Esophagus mucosa (tissue), 1 donor: ENCODE data around the gene ZMYND19. TPM values are rescaled to one million over a fixed set of nuclear protein-coding genes. Genes with fewer than 3 reads are reported as not detected.
A peak's percentile ranks its signal among the peaks of the same experiment; 100 is the strongest.
"Not testable (repeated sequence)": the region's sequence is repeated elsewhere in the genome, so short reads cannot be mapped to it uniquely, and the experiment has no call there.

Experiments used
- ATAC-seq: fragments of 200-7000 bp; cut with Tn5 transposase; one replicate; pipeline ENCODE4 v1.9.1; 2020
- total RNA-seq: library from RNA; stranded (reverse); gene quantifications from one replicate; pipeline ENCODE4 v1.2.4, GENCODE V29; 2023
- donor health status: DM: yes; HTN: yes; CAD: no.

ZMYND19 gene
- total RNA-seq, 1 donor from 2014 or later, result 21.5 TPM

DNA sequence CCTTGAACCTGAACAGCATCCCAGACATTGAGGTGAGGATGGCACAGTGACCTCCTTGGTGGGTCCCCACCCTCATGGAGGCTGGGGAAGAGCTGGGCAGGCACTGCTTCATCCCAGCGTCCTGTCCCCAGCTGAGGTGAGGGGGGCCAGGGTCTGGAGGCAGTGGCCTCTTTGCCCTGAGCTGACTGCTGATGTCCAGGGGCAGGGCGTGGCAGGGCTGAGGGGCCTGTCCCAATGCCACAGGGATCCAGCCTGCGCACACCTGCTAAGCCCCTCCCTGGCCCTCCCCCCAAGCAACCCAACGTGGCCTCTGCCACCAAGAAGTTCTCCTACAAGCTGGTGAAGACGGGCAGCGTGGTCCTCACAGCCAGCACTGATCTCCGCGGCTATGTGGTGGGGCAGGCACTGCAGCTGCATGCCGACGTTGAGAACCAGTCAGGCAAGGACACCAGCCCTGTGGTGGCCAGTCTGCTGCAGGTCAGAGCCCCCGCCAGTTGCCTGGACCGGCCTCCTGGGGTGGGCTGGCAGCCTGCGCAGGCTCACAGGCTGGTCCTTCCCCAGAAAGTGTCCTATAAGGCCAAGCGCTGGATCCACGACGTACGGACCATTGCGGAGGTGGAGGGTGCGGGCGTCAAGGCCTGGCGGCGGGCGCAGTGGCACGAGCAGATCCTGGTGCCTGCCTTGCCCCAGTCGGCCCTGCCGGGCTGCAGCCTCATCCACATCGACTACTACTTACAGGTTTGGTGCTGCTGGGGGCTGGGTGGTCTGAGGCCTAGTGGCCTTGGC, 23.6 kb upstream of the ZMYND19 start:
- no peak for ATAC-seq

DNA sequence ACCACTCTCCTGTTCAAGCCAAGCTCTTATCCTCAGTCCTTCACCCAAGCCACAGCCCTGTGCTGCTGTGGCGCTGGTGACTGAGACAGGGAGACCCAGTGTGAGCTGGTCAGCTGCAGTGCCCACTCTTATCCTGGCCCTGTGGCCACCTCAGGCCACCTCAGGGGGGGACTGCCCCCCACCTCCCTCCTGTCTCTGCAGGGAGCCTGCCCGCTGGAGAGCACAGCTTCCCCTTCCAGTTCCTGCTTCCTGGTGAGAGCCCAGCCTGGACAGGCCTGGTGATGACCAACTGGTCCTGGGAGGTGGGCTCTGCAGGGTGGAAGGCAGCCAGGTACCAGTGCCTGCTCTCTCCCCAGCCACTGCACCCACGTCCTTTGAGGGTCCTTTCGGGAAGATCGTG, 22.9 kb upstream of the ZMYND19 start:
- ATAC-seq, result no peak

DNA sequence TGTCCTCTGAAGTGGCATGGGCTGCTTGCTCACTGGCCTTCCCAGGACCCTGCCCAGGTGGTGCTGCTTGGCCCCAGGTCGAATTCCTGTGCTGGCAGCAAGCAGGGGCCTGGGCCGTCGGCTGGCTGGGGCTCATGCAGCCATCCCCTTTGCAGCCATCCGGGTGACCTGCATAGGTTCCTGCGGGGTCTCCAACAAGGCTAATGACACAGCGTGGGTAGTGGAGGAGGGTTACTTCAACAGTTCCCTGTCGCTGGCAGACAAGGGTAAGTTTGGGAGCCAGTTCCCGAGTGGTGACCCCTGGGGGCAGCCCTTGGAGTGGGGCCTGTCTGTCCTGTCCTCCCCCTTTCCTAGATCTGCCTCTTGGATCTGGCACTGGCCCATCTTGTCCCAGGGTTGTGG, 22.4 kb upstream of the ZMYND19 start:
- no peak for ATAC-seq

- peak; percentile 91 for ATAC-seq
Measured at GRCh38 chr9:137611623-137612609, 21.6 kb upstream of the ZMYND19 start.

- no peak for ATAC-seq
Measured at GRCh38 chr9:137610944-137611343, 20.6 kb upstream of the ZMYND19 start.

DNA sequence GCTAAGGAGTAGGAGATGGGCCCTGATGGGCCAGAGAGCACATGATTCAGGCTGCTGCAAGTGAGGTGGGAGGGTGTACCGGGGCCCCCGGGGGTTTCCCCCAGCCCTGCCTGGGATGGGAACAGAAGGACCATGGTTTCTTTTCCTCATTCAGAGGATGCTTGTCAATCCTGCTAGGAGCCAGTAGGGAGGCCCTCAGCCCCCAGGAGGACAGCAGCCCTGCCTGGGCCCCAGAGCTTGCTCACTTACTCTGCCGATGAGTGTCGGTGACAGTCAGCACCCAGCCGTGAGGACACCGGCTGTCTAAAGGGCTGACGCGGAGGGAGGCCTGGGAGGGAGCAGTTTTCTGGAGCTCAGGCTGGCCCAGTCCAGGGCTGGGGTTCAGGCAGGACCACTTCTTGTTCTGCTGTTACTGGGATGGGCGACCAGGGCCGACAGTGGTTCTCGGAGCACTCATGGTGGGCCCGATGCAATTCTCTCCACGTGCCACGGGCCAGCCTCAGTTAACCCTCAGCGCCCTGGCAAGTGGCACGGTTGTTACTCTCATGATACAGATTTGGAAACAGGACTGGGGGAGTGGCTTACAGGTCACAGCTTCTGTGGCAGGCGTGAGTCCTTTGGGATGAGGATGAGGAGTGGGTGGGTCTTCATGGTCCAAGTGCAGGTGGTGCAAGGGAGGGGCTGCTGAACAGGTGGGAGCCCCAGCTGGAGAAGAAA, 17.0 kb upstream of the ZMYND19 start:
- no peak for ATAC-seq

DNA sequence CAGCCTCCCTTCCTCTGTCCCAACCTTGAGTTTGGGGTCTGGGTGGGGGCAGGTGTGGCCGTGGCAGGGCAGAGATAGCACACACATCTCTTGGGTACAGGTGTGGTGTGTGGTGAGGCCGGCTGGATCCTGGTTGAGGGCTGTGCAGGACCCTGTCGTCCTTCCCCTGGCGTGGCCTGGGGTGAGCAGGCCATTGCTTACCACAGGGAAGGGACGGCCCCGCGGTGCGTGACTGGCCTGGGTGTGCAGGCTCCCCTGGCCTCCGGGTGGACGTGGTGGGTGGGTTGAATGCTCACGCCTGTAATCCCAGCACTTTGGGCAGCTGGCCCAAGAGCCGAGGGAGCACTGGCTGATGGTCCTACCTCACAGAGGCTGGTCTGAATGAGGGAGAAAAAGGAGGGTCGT, 16.4 kb upstream of the ZMYND19 start:
- ATAC-seq, result peak; percentile 1

DNA sequence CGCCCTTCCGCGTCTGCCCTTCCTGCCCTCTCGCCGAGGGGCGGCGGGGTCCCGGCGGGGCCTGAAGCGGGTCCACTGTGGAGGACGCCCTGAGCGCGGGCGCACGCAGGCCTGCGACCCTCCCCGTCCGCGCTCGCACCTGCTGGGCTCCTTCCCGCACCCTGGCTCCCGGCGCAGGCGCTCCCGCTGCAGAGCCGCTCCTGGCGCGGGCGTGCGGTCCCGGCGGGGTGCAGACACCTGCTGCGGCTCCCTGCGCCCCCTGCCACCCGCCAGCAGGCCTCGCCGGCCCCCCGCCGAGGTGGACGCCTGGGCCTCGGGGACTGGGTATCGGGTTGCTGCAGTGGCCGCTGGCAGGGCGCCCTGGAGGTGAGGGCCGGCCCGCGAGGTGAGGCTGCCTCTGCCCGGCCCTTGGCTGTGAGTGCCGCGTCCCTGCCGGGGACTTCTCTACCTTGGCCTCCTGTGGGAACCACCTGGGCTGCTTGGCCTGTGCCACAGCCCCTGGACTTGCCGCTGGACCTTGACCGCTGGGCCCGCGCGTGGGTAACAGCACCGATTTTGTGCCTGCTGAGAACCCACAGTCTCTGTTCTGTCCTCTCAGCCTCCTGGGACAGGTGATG, 15.8 kb upstream of the ZMYND19 start:
- peak; percentile 15 for ATAC-seq

DNA sequence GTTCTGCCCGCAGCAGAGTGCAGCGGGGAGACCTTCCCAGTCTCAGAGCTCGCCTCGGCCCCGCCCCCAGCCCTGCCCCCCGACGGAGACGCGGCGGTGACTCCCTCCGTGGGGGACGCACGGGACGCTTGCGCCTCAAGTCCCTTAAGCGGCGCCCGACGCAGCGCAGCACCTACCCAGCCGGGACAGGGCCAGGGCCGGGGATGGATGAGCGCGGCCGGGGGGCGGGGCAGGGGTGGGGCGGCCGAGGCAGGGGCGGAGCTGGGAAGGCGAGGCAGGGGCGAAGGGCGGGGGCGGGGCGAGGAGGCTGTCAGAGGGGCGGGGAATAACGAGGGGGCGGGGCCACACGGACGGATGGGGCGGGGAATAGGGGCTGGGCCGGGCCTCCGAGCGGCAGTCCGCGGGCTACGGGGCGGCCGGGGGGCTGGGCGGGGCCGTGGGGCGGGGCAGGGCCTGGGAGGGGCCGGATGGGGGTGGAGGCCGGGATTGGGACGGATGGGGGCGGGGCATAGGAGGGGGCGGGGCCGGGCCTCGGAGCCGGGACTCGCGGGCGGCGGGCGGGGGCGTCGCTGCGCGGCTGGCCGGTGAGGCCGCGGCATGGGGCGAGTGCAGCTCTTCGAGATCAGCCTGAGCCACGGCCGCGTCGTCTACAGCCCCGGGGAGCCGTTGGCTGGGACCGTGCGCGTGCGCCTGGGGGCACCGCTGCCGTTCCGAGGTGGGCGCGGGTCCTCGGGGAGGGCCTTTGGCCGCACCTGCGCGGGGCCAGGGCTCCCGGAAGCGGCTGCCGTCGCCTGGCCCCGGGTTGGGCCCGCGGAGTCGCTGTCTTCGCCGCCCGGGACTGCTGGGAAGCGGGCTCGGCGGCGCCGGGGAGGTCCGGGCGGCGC, 15.1 kb upstream of the ZMYND19 start, which contains the start of gene ARRDC1:
TSS of gene ARRDC1 (plus strand) at position 566 of the 884 bp plus-strand sequence. CDS start at position 598, 32 bp downstream.
- ATAC-seq, result peak; percentile 84

GRCh38 chr9:137604345-137605086, 14.2 kb upstream of the ZMYND19 start:
- ATAC-seq, result peak; percentile 1

- ATAC-seq, result no peak
Measured at GRCh38 chr9:137603879-137604278, 13.6 kb upstream of the ZMYND19 start.

GRCh38 chr9:137602661-137603060, 12.3 kb upstream of the ZMYND19 start:
- no peak for ATAC-seq

DNA sequence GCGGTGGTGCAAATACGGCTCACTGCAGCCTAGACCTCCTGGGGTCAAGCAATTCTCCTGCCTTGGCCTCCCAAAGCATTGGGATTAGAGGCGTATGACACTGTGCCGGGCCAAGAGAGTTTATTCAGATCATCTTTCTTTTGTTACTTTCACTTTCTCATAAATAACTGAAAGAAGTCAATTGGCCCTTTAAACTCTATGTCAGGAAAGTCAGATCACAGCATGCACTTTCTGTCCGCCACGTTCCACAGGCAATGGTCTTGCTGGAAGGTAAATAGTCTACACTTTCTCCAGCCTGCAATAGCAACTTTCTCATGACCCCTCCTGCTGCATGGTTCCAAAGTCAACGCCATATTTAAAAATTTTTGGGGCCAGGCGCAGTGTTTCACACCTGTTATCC, 8.6 kb upstream of the ZMYND19 start:
- no peak for ATAC-seq

DNA sequence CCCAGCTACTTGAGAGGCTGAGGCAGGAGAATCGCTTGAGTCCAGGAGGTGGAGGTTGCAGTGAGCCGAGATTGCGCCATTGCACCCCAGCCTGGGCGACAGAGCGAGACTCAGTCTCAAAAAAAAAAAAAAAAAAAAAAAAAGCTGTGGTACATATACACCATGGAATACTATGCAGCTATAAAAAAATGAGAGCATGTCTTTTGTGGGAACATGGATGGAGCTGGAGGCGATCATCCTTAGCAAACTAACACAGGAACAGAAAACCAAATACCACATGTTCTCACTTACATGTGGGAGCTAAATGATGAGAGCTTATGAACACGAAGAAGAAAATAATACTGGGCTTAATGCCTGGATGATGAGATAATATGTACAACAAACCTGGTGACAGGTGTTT, 6.3 kb upstream of the ZMYND19 start:
- ATAC-seq, result not testable (repeated sequence)

- ATAC-seq, result no peak
Measured at GRCh38 chr9:137593176-137593575, 2.9 kb upstream of the ZMYND19 start.

- ATAC-seq, result no peak
Measured at GRCh38 chr9:137592767-137593166, 2.5 kb upstream of the ZMYND19 start.

- ATAC-seq, result no peak
Measured at GRCh38 chr9:137590123-137590468, 216 bp downstream of the ZMYND19 start.

DNA sequence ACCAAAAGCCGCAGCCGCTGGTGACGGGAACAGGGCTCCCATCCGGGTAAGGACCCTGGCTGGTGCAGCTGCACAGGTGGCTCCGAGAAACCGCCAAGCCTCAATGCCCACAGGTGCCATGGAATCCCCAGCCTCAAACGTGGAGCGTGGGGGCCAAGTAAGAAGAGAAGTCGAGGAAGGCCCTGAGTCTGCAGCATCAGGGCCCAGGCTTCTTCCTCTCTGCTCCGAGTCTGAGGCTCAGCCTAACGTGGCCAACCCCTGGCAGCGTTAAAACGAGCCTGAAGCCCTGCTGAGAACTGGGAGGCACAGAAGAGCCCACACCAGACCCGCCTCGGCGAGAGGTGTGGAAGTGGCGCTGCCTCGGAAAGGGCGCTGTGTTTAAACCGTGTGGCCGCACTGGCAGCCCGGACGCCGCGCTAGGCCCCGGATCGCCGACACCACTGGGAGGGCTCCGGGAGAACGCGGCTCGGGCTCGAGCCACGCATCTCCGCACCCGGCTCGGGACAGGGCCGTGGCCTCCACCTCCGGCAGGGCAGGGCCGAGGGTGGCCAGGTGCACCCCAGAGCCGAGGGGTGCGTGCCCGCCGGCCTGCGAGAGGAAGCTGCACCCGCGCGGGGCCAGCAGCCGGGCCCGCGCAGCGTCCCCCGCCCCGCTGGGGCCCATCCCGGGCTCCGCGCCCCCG, 730 bp downstream of the ZMYND19 start:
- peak; percentile 1 for ATAC-seq

DNA sequence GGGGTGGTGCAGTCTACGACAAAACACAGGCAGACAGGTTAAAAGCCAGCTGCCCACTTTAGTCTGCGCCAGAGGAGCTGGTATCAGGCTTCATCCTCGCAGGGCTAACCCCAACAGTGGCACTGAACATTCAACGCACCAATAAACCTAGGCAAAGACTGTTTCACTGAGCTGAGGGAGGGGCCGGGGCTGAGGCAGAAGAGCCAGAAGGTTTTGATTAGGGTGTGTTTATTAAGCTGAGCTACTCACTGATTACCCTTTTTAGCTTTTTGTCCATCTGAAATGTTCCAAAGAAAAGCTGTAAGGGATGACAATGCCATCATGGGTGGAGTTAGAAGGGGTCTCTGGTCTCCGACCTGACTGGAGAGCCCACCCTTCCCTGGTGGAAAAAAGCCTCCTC, 1.4 kb downstream of the ZMYND19 start:
- no peak for ATAC-seq

DNA sequence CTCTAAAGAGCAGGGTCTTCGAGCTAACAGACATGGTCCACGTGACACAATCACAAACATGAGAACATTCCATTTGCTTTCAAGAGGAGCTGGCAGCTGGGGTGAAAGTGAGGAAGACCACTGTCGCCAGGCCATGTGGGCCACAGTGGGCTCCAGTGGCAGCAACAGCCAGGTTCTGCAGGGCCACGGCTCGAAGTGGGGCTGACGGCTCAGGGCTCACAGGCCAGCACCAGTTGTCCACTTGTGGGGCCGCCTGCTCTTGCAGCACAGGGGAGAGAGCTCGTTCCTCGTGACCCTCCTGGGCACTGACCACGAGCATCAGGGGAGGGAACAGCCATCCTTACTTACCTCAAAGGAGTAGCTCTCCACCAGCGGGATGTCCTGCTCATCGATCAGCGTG, 2.0 kb downstream of the ZMYND19 start:
- ATAC-seq, result no peak
